ENCODE measurements around the gene ISG20.

Gene ISG20

GRCh38 chr15:88658070-88658965 is 19.5 kb downstream of the ISG20 start:
- Histone ChIP-seq H3K27me3 (ENCODE audit: low read depth, low read length) (no peaks in the 10 kb centered on the region), H3K27ac (ENCODE audit: low read length) (no peak overlapping the region), H3K4me1 (ENCODE audit: control insufficient read depth in 1 of 2, insufficient read depth in 2 of 2, low read length in 2 of 2) (peaks cover 0 to 10% of the 10 kb centered on the region in 2 donors), H3K4me3 (ENCODE audit: low read depth in 1 of 2, low read length in 2 of 2) (no peak overlapping the region), H3K9me3 (ENCODE audit: control insufficient read depth in 1 of 2, low read length in 2 of 2) (no peaks in the 10 kb centered on the region), H3K36me3 (ENCODE audit: control insufficient read depth in 1 of 2, insufficient read depth in 2 of 2, low read length in 2 of 2) (no peaks in the 10 kb centered on the region)

- no peak overlapping the region for H3K27ac ChIP-seq (ENCODE audit: low read length)
- no peaks in the 10 kb centered on the region for H3K27me3 ChIP-seq (ENCODE audit: low read depth, low read length)
- no peaks in the 10 kb centered on the region for H3K36me3 ChIP-seq (ENCODE audit: control insufficient read depth in 1 of 2, insufficient read depth in 2 of 2, low read length in 2 of 2)
- no peak overlapping the region for H3K4me3 ChIP-seq (ENCODE audit: low read depth in 1 of 2, low read length in 2 of 2)
- peaks cover 0 to 10% of the 10 kb centered on the region in 2 donors for H3K4me1 ChIP-seq (ENCODE audit: control insufficient read depth in 1 of 2, insufficient read depth in 2 of 2, low read length in 2 of 2)
- H3K9me3 ChIP-seq (ENCODE audit: control insufficient read depth in 1 of 2, low read length in 2 of 2) = no peaks in the 10 kb centered on the region
Observed at GRCh38 chr15:88658972-88659931, 20.4 kb downstream of the ISG20 start.

GRCh38 chr15:88661041-88661700 is 22.4 kb downstream of the ISG20 start:
- H3K36me3 ChIP-seq (ENCODE audit: control insufficient read depth in 1 of 2, insufficient read depth in 2 of 2, low read length in 2 of 2) = no peaks in the 10 kb centered on the region

GRCh38 chr15:88661761-88662556 is 23.1 kb downstream of the ISG20 start:
- H3K4me3 ChIP-seq (ENCODE audit: low read depth in 1 of 2, low read length in 2 of 2) = no peak overlapping the region
- H3K36me3 ChIP-seq (ENCODE audit: control insufficient read depth in 1 of 2, insufficient read depth in 2 of 2, low read length in 2 of 2) = no peaks in the 10 kb centered on the region
- H3K27ac ChIP-seq (ENCODE audit: low read length) = no peak overlapping the region
- H3K4me1 ChIP-seq (ENCODE audit: control insufficient read depth in 1 of 2, insufficient read depth in 2 of 2, low read length in 2 of 2) = peaks cover 0 to 10% of the 10 kb centered on the region in 2 donors
- H3K9me3 ChIP-seq (ENCODE audit: control insufficient read depth in 1 of 2, low read length in 2 of 2) = no peaks in the 10 kb centered on the region
- H3K27me3 ChIP-seq (ENCODE audit: low read depth, low read length) = peaks cover 3% of the 10 kb centered on the region

More at GRCh38 chr15:88661041-88661700, 22.4 kb downstream of the ISG20 start:
- Histone ChIP-seq H3K27ac (ENCODE audit: low read length) (no peak overlapping the region), H3K27me3 (ENCODE audit: low read depth, low read length) (peaks cover 3% of the 10 kb centered on the region), H3K4me3 (ENCODE audit: low read depth in 1 of 2, low read length in 2 of 2) (no peak overlapping the region), H3K9me3 (ENCODE audit: control insufficient read depth in 1 of 2, low read length in 2 of 2) (no peaks in the 10 kb centered on the region), H3K4me1 (ENCODE audit: control insufficient read depth in 1 of 2, insufficient read depth in 2 of 2, low read length in 2 of 2) (peaks cover 0 to 10% of the 10 kb centered on the region in 2 donors)

- H3K27me3 ChIP-seq (ENCODE audit: low read depth, low read length) = peaks cover 3% of the 10 kb centered on the region
- peaks cover 0 to 4% of the 10 kb centered on the region in 2 donors for H3K4me1 ChIP-seq (ENCODE audit: control insufficient read depth in 1 of 2, insufficient read depth in 2 of 2, low read length in 2 of 2)
- H3K36me3 ChIP-seq (ENCODE audit: control insufficient read depth in 1 of 2, insufficient read depth in 2 of 2, low read length in 2 of 2) = no peaks in the 10 kb centered on the region
- H3K9me3 ChIP-seq (ENCODE audit: control insufficient read depth in 1 of 2, low read length in 2 of 2) = no peaks in the 10 kb centered on the region
- no peak overlapping the region for H3K27ac ChIP-seq (ENCODE audit: low read length)
- H3K4me3 ChIP-seq (ENCODE audit: low read depth in 1 of 2, low read length in 2 of 2) = no peak overlapping the region
Observed at GRCh38 chr15:88663141-88663621, 24.4 kb downstream of the ISG20 start.

GRCh38 chr15:88664151-88664778 is 25.4 kb downstream of the ISG20 start:
- Histone ChIP-seq H3K27me3 (ENCODE audit: low read depth, low read length) (peaks cover 3% of the 10 kb centered on the region), H3K36me3 (ENCODE audit: control insufficient read depth in 1 of 2, insufficient read depth in 2 of 2, low read length in 2 of 2) (no peaks in the 10 kb centered on the region), H3K9me3 (ENCODE audit: control insufficient read depth in 1 of 2, low read length in 2 of 2) (no peaks in the 10 kb centered on the region), H3K27ac (ENCODE audit: low read length) (no peak overlapping the region), H3K4me1 (ENCODE audit: control insufficient read depth in 1 of 2, insufficient read depth in 2 of 2, low read length in 2 of 2) (no peaks in the 10 kb centered on the region), H3K4me3 (ENCODE audit: low read depth in 1 of 2, low read length in 2 of 2) (no peak overlapping the region)

- Histone ChIP-seq H3K27ac (ENCODE audit: low read length) (no peak overlapping the region), H3K4me3 (ENCODE audit: low read depth in 1 of 2, low read length in 2 of 2) (no peak overlapping the region), H3K9me3 (ENCODE audit: control insufficient read depth in 1 of 2, low read length in 2 of 2) (no peaks in the 10 kb centered on the region), H3K27me3 (ENCODE audit: low read depth, low read length) (peaks cover 4% of the 10 kb centered on the region), H3K4me1 (ENCODE audit: control insufficient read depth in 1 of 2, insufficient read depth in 2 of 2, low read length in 2 of 2) (no peaks in the 10 kb centered on the region), H3K36me3 (ENCODE audit: control insufficient read depth in 1 of 2, insufficient read depth in 2 of 2, low read length in 2 of 2) (no peaks in the 10 kb centered on the region)
Observed at GRCh38 chr15:88674661-88675060, 35.8 kb downstream of the ISG20 start.

- no peaks in the 10 kb centered on the region for H3K9me3 ChIP-seq (ENCODE audit: control insufficient read depth in 1 of 2, low read length in 2 of 2)
- H3K27ac ChIP-seq (ENCODE audit: low read length) = no peak overlapping the region
- H3K36me3 ChIP-seq (ENCODE audit: control insufficient read depth in 1 of 2, insufficient read depth in 2 of 2, low read length in 2 of 2) = no peaks in the 10 kb centered on the region
- H3K27me3 ChIP-seq (ENCODE audit: low read depth, low read length) = peaks cover 4% of the 10 kb centered on the region
- no peaks in the 10 kb centered on the region for H3K4me1 ChIP-seq (ENCODE audit: control insufficient read depth in 1 of 2, insufficient read depth in 2 of 2, low read length in 2 of 2)
- H3K4me3 ChIP-seq (ENCODE audit: low read depth in 1 of 2, low read length in 2 of 2) = no peak overlapping the region
Observed at GRCh38 chr15:88678755-88679154, 39.9 kb downstream of the ISG20 start.

- Histone ChIP-seq H3K27ac (ENCODE audit: low read length) (no peak overlapping the region), H3K4me1 (ENCODE audit: control insufficient read depth in 1 of 2, insufficient read depth in 2 of 2, low read length in 2 of 2) (no peaks in the 10 kb centered on the region), H3K9me3 (ENCODE audit: control insufficient read depth in 1 of 2, low read length in 2 of 2) (no peaks in the 10 kb centered on the region), H3K4me3 (ENCODE audit: low read depth in 1 of 2, low read length in 2 of 2) (no peak overlapping the region), H3K27me3 (ENCODE audit: low read depth, low read length) (peaks cover 4% of the 10 kb centered on the region), H3K36me3 (ENCODE audit: control insufficient read depth in 1 of 2, insufficient read depth in 2 of 2, low read length in 2 of 2) (no peaks in the 10 kb centered on the region)
Observed at GRCh38 chr15:88680241-88681001, 41.6 kb downstream of the ISG20 start.
